Thymus (tissue), 11 donors: ENCODE results near the gene SMARCD2. TPM values are rescaled to one million over a fixed set of nuclear protein-coding genes. Genes with fewer than 3 reads are reported as not detected.
"Not testable (repeated sequence)": the region's sequence is repeated elsewhere in the genome, so short reads cannot be mapped to it uniquely, and the experiment has no call there.

Source experiments
- DNase-seq, 9 donors: peaks; one replicate each; pipeline ENCODE4 v3.0.0-alpha.2; 2013; ENCODE audit warnings: low spot score in 9 of 9, low read depth in 6 of 9, missing footprints in 1 of 9
- H3K27ac ChIP-seq, 2 donors: one replicate each; pipeline ENCODE4 v1.5.1; 2013; ENCODE audit warnings: control low read depth in 1 of 2, low read depth in 1 of 2, low read length in 1 of 2, mild to moderate bottlenecking in 1 of 2, moderate library complexity in 1 of 2
- H3K27me3 ChIP-seq, 2 donors: one replicate each; pipeline ENCODE4 v1.5.1; 2013; ENCODE audit warnings: low read length in 1 of 2; ENCODE audit not compliant: control insufficient read depth in 2 of 2, insufficient read depth in 1 of 2
- H3K36me3 ChIP-seq, 2 donors: one replicate each; pipeline ENCODE4 v1.5.1; 2013; ENCODE audit warnings: low read length in 1 of 2, mild to moderate bottlenecking in 1 of 2, moderate library complexity in 1 of 2; ENCODE audit not compliant: control insufficient read depth in 2 of 2, insufficient read depth in 2 of 2
- H3K4me1 ChIP-seq, 2 donors: one replicate each; pipeline ENCODE4 v1.5.1; 2013; ENCODE audit warnings: low read length in 2 of 2; ENCODE audit not compliant: control insufficient read depth in 2 of 2, insufficient read depth in 2 of 2
- H3K4me3 ChIP-seq, 2 donors: one replicate each; pipeline ENCODE4 v1.5.1; 2013; ENCODE audit warnings: low read length in 2 of 2, control low read depth in 1 of 2, mild to moderate bottlenecking in 1 of 2
- H3K9me3 ChIP-seq, 2 donors: one replicate each; pipeline ENCODE4 v1.5.1; 2013; ENCODE audit warnings: low read length in 1 of 2, mild to moderate bottlenecking in 1 of 2; ENCODE audit not compliant: control insufficient read depth in 2 of 2, insufficient read depth in 1 of 2
- WGBS: extraction: QIAGEN DNeasy Blood & Tissue Kit; methylation state at CpG from one replicate; pipeline ENCODE4 v1.1.7; 2013; 5-methylcytosine and 5-hydroxymethylcytosine counted together
- polyA plus RNA-seq: library from polyadenylated mRNA; stranded (reverse); fragments of 200-250 nt; gene quantifications from one replicate; pipeline ENCODE4 v1.2.3, GENCODE V29; 2013
- total RNA-seq: library from RNA; stranded (reverse); fragments of 120-200 nt; gene quantifications from one replicate; pipeline ENCODE4 v1.2.4, GENCODE V29; 2013
- donor health status: healthy.

Gene SMARCD2
- total and polyA plus RNA-seq, 2 donors: 68.9 to 72.1 TPM

DNA sequence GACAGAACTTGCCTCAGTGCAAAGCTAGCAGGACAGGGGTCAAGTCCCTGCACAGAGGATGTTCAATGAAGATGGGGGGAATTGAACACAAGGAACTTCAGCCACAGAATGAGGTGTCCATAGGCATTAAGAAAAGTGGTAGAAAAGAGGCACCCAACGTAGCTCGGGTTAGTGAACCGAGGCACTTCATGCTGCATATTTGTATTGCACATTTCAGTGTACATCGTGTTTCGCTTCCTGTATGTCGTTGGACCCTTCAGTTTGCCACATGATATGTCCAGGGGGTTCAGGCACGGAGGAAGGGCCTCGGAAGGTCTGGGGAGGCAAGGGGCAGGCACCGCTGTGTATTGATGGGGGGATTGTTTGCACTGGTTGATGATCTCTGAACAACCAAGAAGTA, 35.9 kb upstream of the SMARCD2 start:
- peaks cover 0 to 14% of the 10 kb centered on the region in 2 donors for H3K27me3 ChIP-seq
- not testable (repeated sequence) for H3K27ac ChIP-seq, H3K36me3 ChIP-seq, H3K4me1 ChIP-seq, H3K9me3 ChIP-seq, DNase-seq, H3K4me3 ChIP-seq
- 94% methylated on average over 9 of the region's 9 CpGs for WGBS

DNA sequence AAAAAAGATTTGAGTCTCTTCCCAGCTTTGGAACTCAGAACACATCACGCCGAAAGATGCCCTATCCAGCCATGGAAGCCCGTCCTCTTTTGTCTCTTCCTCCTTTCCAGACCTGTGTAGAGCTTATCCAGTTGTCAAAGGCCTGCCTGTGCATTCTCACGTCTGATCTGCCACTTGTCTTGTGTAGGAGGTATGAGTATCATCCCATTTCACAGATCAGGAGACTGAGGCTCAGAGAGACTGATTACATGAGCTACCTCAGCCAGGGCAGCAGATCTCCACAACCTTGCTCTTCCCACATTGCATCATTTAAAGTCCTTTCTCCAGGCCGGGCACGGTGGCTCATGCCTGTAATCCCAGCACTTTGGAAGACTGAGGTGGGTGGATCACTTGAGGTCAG, 32.2 kb upstream of the SMARCD2 start:
- not testable (repeated sequence) for H3K27ac ChIP-seq, H3K4me3 ChIP-seq, H3K36me3 ChIP-seq, H3K27me3 ChIP-seq, H3K9me3 ChIP-seq, DNase-seq, H3K4me1 ChIP-seq
- WGBS: 91% methylated on average over 6 of the region's 6 CpGs

DNA sequence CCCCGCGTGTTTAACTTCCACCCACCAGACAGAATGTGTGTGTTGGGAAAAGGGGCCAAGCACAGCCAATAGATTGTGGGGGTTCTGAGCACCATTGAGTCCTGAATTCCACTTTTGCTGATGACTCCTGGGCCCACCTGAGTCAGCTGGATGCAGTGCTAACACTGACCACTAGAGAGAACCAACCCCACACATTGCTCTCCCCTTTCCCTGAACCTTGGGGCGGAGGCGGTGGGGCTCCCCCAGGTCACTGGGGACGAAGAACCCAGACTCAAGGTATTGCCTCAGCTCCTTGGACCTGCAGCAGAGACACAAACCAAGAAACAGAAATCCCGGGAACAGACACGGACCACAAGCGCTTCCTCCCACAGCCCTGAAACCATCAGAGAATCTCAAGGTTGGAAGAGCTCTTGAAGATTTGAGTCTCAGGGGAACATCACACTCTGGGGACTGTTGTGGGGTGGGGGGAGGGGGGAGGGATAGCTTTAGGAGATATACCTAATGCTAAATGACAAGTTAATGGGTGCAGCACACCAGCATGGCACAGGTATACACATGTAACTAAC, 31.7 kb upstream of the SMARCD2 start:
- H3K4me3 ChIP-seq, H3K9me3 ChIP-seq, H3K27me3 ChIP-seq, H3K27ac ChIP-seq, DNase-seq, H3K4me1 ChIP-seq, H3K36me3 ChIP-seq: not testable (repeated sequence)
- 87% methylated on average over 6 of the region's 8 CpGs for WGBS

DNA sequence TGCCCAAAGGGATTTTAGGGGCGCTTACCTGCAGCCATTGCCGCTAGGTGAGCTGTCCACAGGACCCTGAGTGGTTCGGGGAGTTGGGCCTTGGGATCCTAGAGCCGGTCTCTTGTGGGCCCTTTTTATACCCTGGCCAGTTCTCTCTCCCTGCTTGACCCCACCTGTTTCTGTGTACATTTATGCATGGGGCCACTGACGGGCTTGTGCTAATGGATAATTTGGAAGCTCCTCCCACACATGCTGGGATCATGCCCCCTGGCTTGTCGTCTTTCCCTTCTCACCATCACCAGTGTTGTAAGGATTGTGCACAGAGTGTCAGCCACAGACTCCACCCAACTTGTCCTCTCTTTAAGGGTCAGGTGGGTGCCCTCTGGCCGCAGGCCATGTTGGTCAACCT, 31.1 kb upstream of the SMARCD2 start, which contains the start of gene CSH2:
TSS of gene CSH2 (minus strand) at position 101 of the 400 bp plus-strand sequence. CDS start at position 38, 63 bp downstream.
- H3K27ac ChIP-seq, H3K4me1 ChIP-seq, DNase-seq, H3K27me3 ChIP-seq, H3K4me3 ChIP-seq, H3K9me3 ChIP-seq, H3K36me3 ChIP-seq: not testable (repeated sequence)
- 92% methylated on average over 7 of the region's 7 CpGs for WGBS

DNA sequence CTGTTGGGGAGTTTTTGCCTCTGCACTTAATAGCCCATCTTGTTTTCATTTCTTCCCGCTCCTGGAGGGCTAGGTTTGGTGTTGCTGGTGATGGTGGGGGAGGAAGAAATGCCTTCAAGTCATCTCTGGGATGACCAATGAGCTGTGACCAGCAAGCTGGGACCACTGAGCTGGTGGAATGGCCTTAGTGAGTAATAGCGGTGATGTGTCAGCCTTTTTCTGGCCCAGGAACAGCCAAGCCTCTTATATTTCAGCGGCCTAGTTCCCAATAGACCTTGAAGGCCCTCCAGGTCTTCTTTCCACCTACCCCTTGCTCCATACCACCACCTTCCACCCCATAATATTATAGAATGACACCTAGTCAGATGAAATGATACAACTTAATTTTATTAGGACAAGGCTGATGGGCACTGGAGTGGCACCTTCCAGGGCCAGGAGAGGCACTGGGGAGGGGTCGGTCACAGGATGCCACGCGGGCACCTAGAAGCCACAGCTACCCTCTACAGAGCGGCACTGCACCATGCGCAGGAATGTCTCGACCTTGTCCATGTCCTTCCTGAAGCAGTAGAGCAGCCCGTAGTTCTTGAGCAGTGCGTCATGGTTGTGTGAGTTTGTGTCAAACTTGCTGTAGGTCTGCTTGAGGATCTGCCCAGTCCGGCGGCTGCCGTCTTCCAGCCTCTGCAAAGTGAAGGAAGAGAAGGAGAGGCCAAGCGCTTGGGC, 29.3 kb upstream of the SMARCD2 start:
- H3K36me3 ChIP-seq, H3K4me1 ChIP-seq, H3K9me3 ChIP-seq, H3K27me3 ChIP-seq, H3K4me3 ChIP-seq, H3K27ac ChIP-seq, DNase-seq: not testable (repeated sequence)
- 96% methylated on average over 12 of the region's 15 CpGs for WGBS

DNA sequence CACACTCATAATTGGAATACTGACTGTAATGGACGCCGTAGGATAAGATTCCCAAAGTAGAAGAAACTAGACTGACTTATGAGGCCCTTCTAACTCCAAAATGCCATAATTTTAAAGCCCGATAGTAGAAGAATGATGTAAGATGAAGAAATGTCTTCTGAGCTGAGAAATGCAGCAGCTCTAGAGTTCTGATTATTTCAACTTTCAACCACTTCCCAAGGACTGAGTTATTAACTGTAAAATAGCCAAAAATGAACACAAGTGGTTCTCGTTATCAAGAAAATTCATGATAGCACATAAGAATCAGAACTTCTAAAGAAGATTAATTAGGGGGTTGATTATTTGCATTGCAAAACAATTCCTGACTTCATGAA, 27.8 kb upstream of the SMARCD2 start:
- H3K4me1 ChIP-seq, H3K27me3 ChIP-seq, H3K36me3 ChIP-seq, H3K27ac ChIP-seq, H3K9me3 ChIP-seq, DNase-seq, H3K4me3 ChIP-seq: not testable (repeated sequence)
- WGBS: 97% methylated on average over 4 of the region's 4 CpGs

DNA sequence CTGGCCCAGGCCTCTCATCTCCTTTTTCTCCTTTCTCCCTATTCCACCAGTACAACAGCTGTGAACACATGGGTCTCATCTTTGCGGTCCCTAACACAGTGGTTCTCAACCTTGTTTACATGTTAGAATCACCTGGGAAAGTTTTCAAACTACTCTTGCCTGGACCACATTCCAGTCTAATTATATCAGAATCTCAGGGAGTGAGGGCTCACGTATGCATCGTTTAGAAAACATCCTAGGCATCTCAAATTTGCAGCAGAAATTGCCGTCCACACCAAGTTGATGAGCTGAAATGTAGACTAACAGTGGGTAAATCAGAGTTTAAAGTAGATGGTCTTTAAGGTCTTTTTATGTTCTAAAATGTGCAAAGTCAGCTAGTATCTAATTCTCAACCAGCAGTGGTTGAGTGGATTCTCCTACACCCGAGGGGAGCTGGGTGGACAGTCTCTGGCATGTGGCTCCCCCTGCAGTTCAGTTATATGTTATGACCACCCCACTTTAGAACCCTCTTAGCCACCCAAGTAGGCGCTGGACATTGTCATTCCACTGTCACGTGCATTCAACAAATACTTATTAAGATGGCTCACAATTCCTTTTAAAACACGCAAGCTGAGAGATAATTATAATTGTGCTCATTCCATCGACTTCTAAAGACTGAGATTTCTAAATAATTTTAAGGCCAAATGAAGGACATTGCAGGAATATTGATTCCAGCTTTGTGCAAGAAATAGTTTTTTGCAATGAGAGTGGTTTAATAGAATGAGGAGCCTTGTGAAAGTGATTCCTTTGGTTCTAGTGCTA, 27.2 kb upstream of the SMARCD2 start:
- not testable (repeated sequence) for DNase-seq, H3K27ac ChIP-seq, H3K4me1 ChIP-seq, H3K4me3 ChIP-seq, H3K27me3 ChIP-seq, H3K9me3 ChIP-seq, H3K36me3 ChIP-seq
- WGBS: 82% methylated on average over 9 of the region's 9 CpGs

DNA sequence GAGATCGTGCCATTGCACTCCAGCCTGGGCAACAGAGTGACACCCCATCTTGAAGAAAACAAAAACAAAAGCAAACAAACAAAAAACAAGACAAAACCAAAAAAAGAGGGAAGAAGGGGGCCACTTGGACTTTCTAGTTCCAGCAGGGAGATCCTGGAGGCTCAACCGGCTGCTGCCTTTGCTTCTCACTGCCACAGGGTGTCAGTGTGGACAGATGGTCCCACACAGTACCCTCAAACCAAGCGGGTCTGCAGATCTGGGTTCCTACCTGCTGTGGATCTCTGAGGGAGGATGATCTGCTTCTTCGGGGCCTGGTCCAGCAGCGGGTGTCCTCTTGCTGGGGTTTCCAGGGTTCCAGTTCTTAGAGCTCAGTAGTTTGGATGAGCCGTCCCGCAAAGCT, 24.1 kb upstream of the SMARCD2 start:
- not testable (repeated sequence) for H3K36me3 ChIP-seq, H3K4me1 ChIP-seq, H3K9me3 ChIP-seq, H3K4me3 ChIP-seq, H3K27ac ChIP-seq, H3K27me3 ChIP-seq, DNase-seq
- WGBS: 84% methylated on average over 7 of the region's 7 CpGs

DNA sequence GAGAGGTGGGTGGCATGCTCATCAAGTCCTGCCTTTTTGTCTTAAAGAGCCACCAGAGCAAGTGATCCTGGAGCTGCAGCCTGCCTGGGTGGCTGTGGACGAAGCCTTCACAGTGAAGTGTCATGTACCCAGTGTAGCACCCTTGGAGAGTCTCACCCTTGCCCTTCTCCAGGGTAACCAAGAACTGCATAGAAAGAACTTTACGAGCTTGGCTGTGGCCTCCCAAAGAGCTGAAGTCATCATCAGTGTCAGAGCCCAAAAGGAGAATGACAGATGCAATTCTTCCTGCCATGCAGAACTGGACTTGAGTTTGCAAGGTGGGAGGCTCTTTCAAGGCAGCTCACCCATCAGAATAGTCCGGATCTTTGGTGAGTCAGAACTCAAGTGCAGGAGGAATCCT, 16.8 kb upstream of the SMARCD2 start:
- Histone ChIP-seq H3K27ac (no peak overlapping the region), H3K4me3 (no peak overlapping the region), H3K27me3 (peaks cover 0 to 2% of the 10 kb centered on the region in 2 donors), H3K4me1 (no peaks in the 10 kb centered on the region), H3K36me3 (no peaks in the 10 kb centered on the region), H3K9me3 (no peaks in the 10 kb centered on the region)
- 97% methylated on average over 3 of the region's 3 CpGs for WGBS
- DNase-seq: no peak
